ENCODE data around the gene OR1E1.
"Not testable (repeated sequence)": the region's sequence is repeated elsewhere in the genome, so short reads cannot be mapped to it uniquely, and the experiment has no call there.

Gene OR1E1

DNA sequence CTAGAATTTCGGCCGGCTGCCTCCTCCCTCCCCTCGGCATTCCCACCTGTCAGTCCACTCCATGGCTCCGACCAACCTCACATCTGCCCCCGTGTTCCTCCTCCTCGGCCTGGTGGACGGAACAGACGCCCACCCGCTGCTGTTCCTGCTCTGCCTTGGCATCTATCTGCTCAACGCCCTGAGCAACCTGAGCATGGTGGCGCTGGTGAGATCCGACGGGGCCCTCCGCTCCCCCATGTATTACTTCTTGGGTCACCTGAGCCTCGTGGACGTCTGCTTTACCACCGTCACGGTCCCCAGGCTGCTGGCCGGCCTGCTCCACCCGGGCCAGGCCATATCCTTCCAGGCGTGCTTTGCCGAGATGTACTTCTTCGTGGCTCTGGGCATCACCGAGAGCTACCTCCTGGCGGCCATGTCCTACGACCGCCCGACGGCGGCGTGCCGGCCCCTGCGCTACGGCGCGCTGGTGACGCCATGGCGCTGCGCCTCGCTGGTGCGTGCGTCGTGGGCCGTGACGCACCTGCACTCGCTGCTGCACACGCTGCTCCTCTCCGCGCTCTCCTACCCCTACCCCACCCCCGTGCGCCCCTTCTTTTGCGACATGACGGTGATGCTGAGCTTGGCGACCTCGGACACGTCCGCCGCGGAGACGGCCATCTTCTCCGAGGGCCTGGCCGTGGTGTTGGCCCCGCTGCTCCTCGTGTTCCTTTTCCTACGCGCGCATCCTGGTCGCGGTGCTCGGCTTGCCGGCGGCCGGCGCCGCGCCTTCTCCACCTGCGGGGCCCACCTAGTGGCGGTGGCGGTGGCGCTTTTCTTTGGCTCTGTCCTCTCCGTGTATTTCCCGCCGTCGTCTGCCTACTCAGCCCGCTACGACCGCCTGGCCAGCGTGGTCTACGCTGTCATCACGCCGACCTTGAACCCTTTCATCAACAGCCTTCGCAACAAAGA lies 12.1 kb downstream of the OR1E1 start, which contains the start of gene OR3A2:
Gene OR3A2, minus strand, starts transcription at position 440 of the 948 bp plus-strand sequence.
- no peak for TF ChIP-seq CTCF (IDR thresholded peaks at IDR 0.05; ENCODE audit: insufficient read depth, low read depth, low read length, missing control alignments)
- H3K4me3 ChIP-seq (ENCODE audit: low read length): no peak within 1 kb of the TSS
- no peak for DNase-seq (ENCODE audit: low read depth)

- no peak for DNase-seq (ENCODE audit: low read depth)
- H3K4me3 ChIP-seq (ENCODE audit: low read length): no peak overlapping the region
- TF ChIP-seq CTCF (IDR thresholded peaks at IDR 0.05; ENCODE audit: insufficient read depth, low read depth, low read length, missing control alignments): no peak
These were observed 16.3 kb downstream of the OR1E1 start for GRCh38 chr17:3381957-3382356.

DNA sequence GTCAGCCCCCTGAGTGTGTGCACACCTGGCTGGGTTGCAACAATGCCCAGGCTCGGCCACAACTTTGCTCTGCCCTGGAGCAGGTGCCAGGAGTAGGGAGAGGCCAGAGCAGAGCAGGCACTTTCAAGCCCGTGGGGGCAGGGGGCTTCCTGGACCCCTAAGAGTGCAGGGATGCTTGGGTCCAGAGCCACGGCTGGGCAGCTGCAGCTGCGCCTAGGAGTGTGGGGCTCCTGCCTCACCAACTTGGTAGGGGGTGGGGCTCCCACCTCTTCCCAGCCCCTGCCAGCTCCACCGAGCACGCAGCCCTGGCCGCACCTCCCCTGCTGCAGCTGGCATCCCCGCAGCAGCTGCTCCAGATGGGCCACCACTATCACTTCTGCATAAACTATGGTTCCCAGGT lies 19.9 kb downstream of the OR1E1 start:
- no peak for TF ChIP-seq CTCF (IDR thresholded peaks at IDR 0.05; ENCODE audit: insufficient read depth, low read depth, low read length, missing control alignments)
- no peak for DNase-seq (ENCODE audit: low read depth)
- no peak overlapping the region for H3K4me3 ChIP-seq (ENCODE audit: low read length)

- H3K4me3 ChIP-seq (ENCODE audit: low read length); DNase-seq (ENCODE audit: low read depth): not testable (repeated sequence)
These were observed 27.0 kb downstream of the OR1E1 start for GRCh38 chr17:3371167-3371566.

All from epithelial cell of esophagus (primary cell).